ENCODE results near the gene ANTXR2. TPM values are rescaled to one million over a fixed set of nuclear protein-coding genes. Genes with fewer than 3 reads are reported as not detected.

The ANTXR2 gene
- total RNA-seq, 4 donors from 2014 or later = 136 to 215 (median 183) TPM

DNA sequence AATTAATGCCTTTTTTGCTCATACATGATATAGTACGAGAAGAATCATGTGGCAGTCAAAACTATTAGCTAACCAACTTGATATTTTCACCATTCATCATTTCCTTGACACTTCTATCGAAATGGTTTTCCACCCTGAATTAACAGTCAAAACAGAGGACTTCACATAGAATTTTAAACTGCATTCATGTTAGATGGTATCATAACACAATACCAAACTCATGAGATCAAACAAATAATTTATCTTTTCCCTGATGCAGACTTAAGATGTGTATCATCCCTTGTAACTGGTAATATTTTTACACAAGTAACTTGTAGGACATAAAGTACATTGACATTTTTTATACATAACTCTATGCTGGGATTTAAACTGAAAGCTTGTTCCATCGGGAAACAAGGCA, 18.2 kb upstream of the ANTXR2 start:
- no peak for TF ChIP-seq CTCF (IDR thresholded peaks at IDR 0.05; ENCODE audit: low read depth)

- no peak for TF ChIP-seq CTCF (IDR thresholded peaks at IDR 0.05; ENCODE audit: low read depth)
These were observed 17.1 kb upstream of the ANTXR2 start for GRCh38 chr4:80090090-80090489.

- no peak for TF ChIP-seq CTCF (IDR thresholded peaks at IDR 0.05; ENCODE audit: low read depth)
These were observed 15.4 kb upstream of the ANTXR2 start for GRCh38 chr4:80088471-80088870.

GRCh38 chr4:80086296-80086695, 13.3 kb upstream of the ANTXR2 start:
- no peak for TF ChIP-seq CTCF (IDR thresholded peaks at IDR 0.05; ENCODE audit: low read depth)

DNA sequence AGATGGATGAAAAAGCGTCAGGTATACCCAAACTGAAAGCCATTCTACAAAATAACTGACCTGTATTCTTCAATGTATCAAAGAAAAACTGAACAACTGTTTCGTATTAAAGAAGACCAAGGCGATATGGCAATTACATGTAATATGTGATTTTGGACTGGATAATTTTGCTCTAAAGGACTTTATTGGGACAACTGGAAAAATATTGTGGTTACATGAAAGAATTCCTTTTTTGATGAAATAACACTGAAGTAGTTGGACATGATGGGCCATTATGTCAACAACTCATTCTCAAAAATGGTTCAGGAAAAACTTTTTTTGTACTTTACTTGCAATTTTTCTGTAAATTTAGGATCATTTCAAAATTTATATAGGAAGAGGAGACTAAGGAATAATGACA, 12.1 kb upstream of the ANTXR2 start:
- TF ChIP-seq CTCF (IDR thresholded peaks at IDR 0.05; ENCODE audit: low read depth) = no peak

DNA sequence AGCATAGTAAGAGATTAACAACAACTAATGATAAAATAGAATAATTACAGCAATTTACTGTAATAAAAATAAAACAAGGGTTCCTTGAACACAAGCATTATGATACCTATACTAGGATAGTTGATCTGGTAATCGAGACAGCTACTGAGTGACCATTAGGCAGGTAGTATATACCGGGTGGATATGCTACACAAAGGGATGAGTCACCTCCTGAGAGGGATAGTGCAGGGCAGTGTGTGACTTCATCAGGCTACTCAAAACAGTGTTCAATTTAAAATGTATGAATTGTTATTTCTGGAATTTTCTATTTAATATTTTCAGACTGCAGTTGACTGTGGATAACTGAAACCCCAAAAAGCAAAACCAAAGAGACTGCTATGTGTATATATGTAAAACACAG, 9.7 kb upstream of the ANTXR2 start:
- TF ChIP-seq CTCF (IDR thresholded peaks at IDR 0.05; ENCODE audit: low read depth) = no peak

DNA sequence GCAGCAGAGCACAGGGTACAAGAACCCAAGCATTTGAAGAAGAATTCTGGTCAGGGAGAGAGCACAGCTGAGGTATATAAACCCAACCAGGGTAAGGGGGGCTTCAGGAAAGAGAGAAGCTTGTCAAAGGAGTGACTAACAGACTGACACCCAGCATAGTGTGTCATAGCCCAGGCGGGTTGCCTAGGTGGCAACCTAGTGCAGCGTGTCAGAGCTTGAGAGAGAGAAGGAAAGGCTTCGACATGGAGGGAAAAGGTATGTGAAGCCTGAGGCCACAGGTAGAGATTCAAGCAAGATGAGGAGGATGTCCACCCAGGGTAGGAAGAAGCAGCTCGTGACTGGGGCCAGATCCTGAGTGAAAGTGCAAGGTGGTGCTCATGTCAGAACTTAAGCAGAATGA, 8.5 kb upstream of the ANTXR2 start:
- no peak for TF ChIP-seq CTCF (IDR thresholded peaks at IDR 0.05; ENCODE audit: low read depth)

All from subcutaneous adipose tissue (tissue), 4 donors.